Islet precursor cell (in vitro differentiated cells): ENCODE data around the gene CCR1.
A peak's percentile ranks its signal among the peaks of the same experiment; 100 is the strongest.
"Not testable (repeated sequence)": the region's sequence is repeated elsewhere in the genome, so short reads cannot be mapped to it uniquely, and the experiment has no call there.

Source experiments
- DNase-seq: peaks from one replicate; pipeline ENCODE4 v3.0.0-alpha.2; 2018

The CCR1 gene

GRCh38 chr3:46163556-46164041 is 44.5 kb downstream of the CCR1 start:
- peak; percentile 98 for DNase-seq

- DNase-seq = peak; percentile 98
Observed at GRCh38 chr3:46162975-46163555, 45.0 kb downstream of the CCR1 start.

- not testable (repeated sequence) for DNase-seq
Observed at GRCh38 chr3:46157685-46158084, 50.4 kb downstream of the CCR1 start.

- no peak for DNase-seq
Observed at GRCh38 chr3:46154311-46154710, 53.8 kb downstream of the CCR1 start.
